GM21528 (cell line): ENCODE measurements around the gene VAMP5.
"Not testable (repeated sequence)": the region's sequence is repeated elsewhere in the genome, so short reads cannot be mapped to it uniquely, and the experiment has no call there.

Experiments
- ATAC-seq: cut with Tn5 transposase; IDR thresholded peaks from one replicate; pipeline ENCODE4 v1.9.1; 2021; ENCODE audit warnings: mild to moderate bottlenecking, moderate library complexity; ENCODE audit not compliant: unreplicated experiment, low FRiP score

Gene VAMP5

GRCh38 chr2:85584354-85584856 is at the start of gene VAMP5:
Gene VAMP5, plus strand, starts transcription at chr2:85584431. Its CDS starts 60 bp downstream, at chr2:85584491.
- ATAC-seq = no peak

- no peak for ATAC-seq
Observed at GRCh38 chr2:85534881-85535280, 49.4 kb upstream of the VAMP5 start.

GRCh38 chr2:85536479-85536878 is 47.8 kb upstream of the VAMP5 start:
- no peak for ATAC-seq

- ATAC-seq = peak; percentile 1
Observed at GRCh38 chr2:85537600-85538506, 46.4 kb upstream of the VAMP5 start.

GRCh38 chr2:85538507-85539360 is 45.5 kb upstream of the VAMP5 start, which contains the start of gene MAT2A:
Gene MAT2A, plus strand, starts transcription at chr2:85539168. Its CDS starts 120 bp downstream, at chr2:85539288.
- peak; percentile 75 for ATAC-seq

- ATAC-seq = peak; percentile 33
Observed at GRCh38 chr2:85539361-85540132, 44.7 kb upstream of the VAMP5 start.

- no peak for ATAC-seq
Observed at GRCh38 chr2:85540133-85540648, 44.0 kb upstream of the VAMP5 start.

GRCh38 chr2:85541262-85541661 is 43.0 kb upstream of the VAMP5 start:
- no peak for ATAC-seq

GRCh38 chr2:85541753-85542457 is 42.3 kb upstream of the VAMP5 start:
- ATAC-seq = no peak

GRCh38 chr2:85542777-85543176 is 41.5 kb upstream of the VAMP5 start:
- ATAC-seq = no peak

- ATAC-seq = not testable (repeated sequence)
Observed at GRCh38 chr2:85544254-85544691, 40.0 kb upstream of the VAMP5 start.

- not testable (repeated sequence) for ATAC-seq
Observed at GRCh38 chr2:85544915-85545779, 39.1 kb upstream of the VAMP5 start.

GRCh38 chr2:85545780-85546240 is 38.4 kb upstream of the VAMP5 start:
- no peak for ATAC-seq

- no peak for ATAC-seq
Observed at GRCh38 chr2:85547089-85547858, 37.0 kb upstream of the VAMP5 start.

- ATAC-seq = no peak
Observed at GRCh38 chr2:85547859-85548607, 36.2 kb upstream of the VAMP5 start.

GRCh38 chr2:85548608-85548900 is 35.7 kb upstream of the VAMP5 start:
- ATAC-seq = no peak

- ATAC-seq = no peak
Observed at GRCh38 chr2:85549095-85549494, 35.1 kb upstream of the VAMP5 start.
